Progenitor cell of endocrine pancreas (in vitro differentiated cells): Measurements from ENCODE around the gene TM9SF3. TPM values are rescaled to one million over a fixed set of nuclear protein-coding genes. Genes with fewer than 3 reads are reported as not detected.
A peak's percentile ranks its signal among the peaks of the same experiment; 100 is the strongest.

Source experiments
- DNase-seq: peaks from one replicate; pipeline ENCODE4 v3.0.0; 2021; ENCODE audit warnings: low spot score; ENCODE audit not compliant: unreplicated experiment
- H3K27ac Mint-ChIP-seq: 2 replicates; pipeline ENCODE4 v1.8.0; 2021; ENCODE audit warnings: mild to moderate bottlenecking, moderate library complexity, mixed read lengths
- H3K27me3 Mint-ChIP-seq: 2 replicates; pipeline ENCODE4 v1.8.0; 2021; ENCODE audit warnings: mixed read lengths
- H3K36me3 Mint-ChIP-seq: 2 replicates; pipeline ENCODE4 v1.8.0; 2022; ENCODE audit warnings: mixed read lengths; ENCODE audit not compliant: insufficient read depth
- H3K4me1 Mint-ChIP-seq: 2 replicates; pipeline ENCODE4 v1.8.0; 2021; ENCODE audit warnings: low read depth, mixed read lengths
- H3K4me3 Mint-ChIP-seq: 2 replicates; pipeline ENCODE4 v1.8.0; 2021; ENCODE audit warnings: low read depth, mild to moderate bottlenecking, moderate library complexity, mixed read lengths
- H3K9me3 Mint-ChIP-seq: 2 replicates; pipeline ENCODE4 v1.8.0; 2021; ENCODE audit warnings: low read depth, mixed read lengths
- CTCF ChIP-seq: fragments of 200-600 bp; sonication (generic); IDR thresholded peaks from one replicate; pipeline ENCODE4 v1.5.0; 2021; ENCODE audit warnings: antibody characterized with exemption, mild to moderate bottlenecking; ENCODE audit not compliant: unreplicated experiment
- total RNA-seq: library from RNA; stranded (reverse); gene quantifications from 2 replicates; pipeline ENCODE4 v1.2.1, GENCODE V29; 2021

The TM9SF3 gene
- total RNA-seq, 1 donor from 2014 or later: 140 TPM

GRCh38 chr10:96494694-96495093, 92.1 kb downstream of the TM9SF3 start:
- Mint-ChIP-seq H3K9me3 (no peaks in the 10 kb centered on the region), H3K4me1 (no peaks in the 10 kb centered on the region), H3K27me3 (peaks cover 4% of the 10 kb centered on the region), H3K27ac (no peak overlapping the region), H3K36me3 (no peaks in the 10 kb centered on the region), H3K4me3 (no peak overlapping the region)
- DNase-seq: no peak
- TF ChIP-seq CTCF: no peak

GRCh38 chr10:96493871-96494525, 92.8 kb downstream of the TM9SF3 start:
- H3K4me3 Mint-ChIP-seq: no peak overlapping the region
- H3K4me1 Mint-ChIP-seq: no peaks in the 10 kb centered on the region
- peaks cover 4% of the 10 kb centered on the region for H3K27me3 Mint-ChIP-seq
- H3K27ac Mint-ChIP-seq: no peak overlapping the region
- TF ChIP-seq CTCF: no peak
- no peaks in the 10 kb centered on the region for H3K36me3 Mint-ChIP-seq
- no peak for DNase-seq
- no peaks in the 10 kb centered on the region for H3K9me3 Mint-ChIP-seq

GRCh38 chr10:96493254-96493653, 93.6 kb downstream of the TM9SF3 start:
- Mint-ChIP-seq H3K36me3 (no peaks in the 10 kb centered on the region), H3K27me3 (peaks cover 4% of the 10 kb centered on the region), H3K4me1 (no peaks in the 10 kb centered on the region), H3K9me3 (no peaks in the 10 kb centered on the region), H3K27ac (no peak overlapping the region), H3K4me3 (no peak overlapping the region)
- TF ChIP-seq CTCF: no peak
- DNase-seq: no peak

- Mint-ChIP-seq H3K36me3 (no peaks in the 10 kb centered on the region), H3K27ac (no peak overlapping the region), H3K4me3 (no peak overlapping the region), H3K27me3 (no peaks in the 10 kb centered on the region), H3K9me3 (no peaks in the 10 kb centered on the region), H3K4me1 (no peaks in the 10 kb centered on the region)
- peak; percentile 33 for TF ChIP-seq CTCF
- DNase-seq: no peak
These were observed 95.5 kb downstream of the TM9SF3 start for GRCh38 chr10:96491303-96491702.

GRCh38 chr10:96488161-96488935, 98.5 kb downstream of the TM9SF3 start:
- no peak overlapping the region for H3K27ac Mint-ChIP-seq
- H3K9me3 Mint-ChIP-seq: no peaks in the 10 kb centered on the region
- no peak for TF ChIP-seq CTCF
- H3K4me1 Mint-ChIP-seq: no peaks in the 10 kb centered on the region
- no peak overlapping the region for H3K4me3 Mint-ChIP-seq
- H3K36me3 Mint-ChIP-seq: no peaks in the 10 kb centered on the region
- DNase-seq: no peak
- no peaks in the 10 kb centered on the region for H3K27me3 Mint-ChIP-seq
